HL-60/S4 (cell line): Measurements from ENCODE around the gene PKP4.

Source experiments
- in situ Hi-C: fragments of 300-500 bp; cut with MboI; formaldehyde crosslinking; loops from 2 replicates; pipeline ENCODE4 v1.14.3; 2022; ENCODE audit warnings: low sequenced_read_pairs

Gene PKP4

DNA sequence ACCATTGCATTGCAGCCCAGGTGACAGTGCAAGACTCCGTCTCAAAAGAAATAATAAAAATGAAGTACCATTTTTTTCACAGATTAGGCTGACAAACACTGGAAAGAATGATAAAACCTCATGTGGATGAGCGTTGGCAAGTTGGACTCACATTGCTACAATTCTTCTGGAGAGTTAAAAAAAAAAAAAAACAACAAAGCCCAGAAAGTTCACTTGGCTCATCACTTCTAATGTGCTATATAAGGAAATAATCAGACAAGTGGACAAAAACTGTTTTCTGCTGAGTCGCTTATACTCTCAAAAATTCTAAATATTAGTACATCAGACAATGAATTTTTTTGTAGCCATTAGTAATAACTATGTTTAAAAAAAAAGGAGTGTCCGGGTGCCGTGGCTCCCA lies 38.4 kb downstream of the PKP4 start:
- in situ Hi-C loops = no loop called here

DNA sequence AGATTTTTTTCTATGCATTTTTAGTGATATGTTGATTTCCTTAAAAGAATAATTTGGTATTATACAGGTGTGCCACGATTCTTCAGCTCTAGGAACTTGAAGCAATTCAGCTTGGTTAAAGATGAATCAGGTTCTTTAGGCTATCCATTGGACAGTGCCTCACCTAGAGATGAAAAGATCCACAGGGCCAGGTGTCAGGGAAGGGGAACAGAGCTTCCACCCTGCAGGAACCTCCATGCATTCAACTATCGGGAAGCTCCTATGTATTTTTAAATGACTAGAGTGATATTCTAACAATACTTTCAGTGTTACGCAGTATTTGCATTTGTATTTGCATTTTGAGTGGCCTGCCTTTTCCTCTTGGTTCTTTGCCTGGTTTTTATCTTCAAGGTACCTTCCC lies 40.2 kb downstream of the PKP4 start:
- in situ Hi-C loops = no loop called here

DNA sequence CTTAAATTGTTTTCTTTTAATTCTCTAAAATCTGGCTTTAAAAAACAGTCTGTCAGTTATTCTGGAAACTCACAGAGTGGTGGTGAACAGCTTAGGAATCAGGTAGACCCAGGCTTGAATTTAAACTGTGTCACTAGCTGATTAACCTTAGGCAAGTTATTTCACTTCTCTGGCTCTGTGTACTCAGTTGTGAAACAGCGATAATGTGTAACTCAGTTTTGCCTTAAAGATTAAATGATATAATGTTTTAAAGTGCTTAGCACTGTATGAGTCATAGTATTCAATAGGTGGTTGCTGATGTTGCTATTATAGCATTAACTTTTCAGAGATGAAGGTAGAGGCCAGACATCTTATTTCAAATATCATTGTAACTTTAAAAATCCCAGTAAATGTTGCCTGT lies 40.7 kb downstream of the PKP4 start:
- in situ Hi-C loops = no loop called here

DNA sequence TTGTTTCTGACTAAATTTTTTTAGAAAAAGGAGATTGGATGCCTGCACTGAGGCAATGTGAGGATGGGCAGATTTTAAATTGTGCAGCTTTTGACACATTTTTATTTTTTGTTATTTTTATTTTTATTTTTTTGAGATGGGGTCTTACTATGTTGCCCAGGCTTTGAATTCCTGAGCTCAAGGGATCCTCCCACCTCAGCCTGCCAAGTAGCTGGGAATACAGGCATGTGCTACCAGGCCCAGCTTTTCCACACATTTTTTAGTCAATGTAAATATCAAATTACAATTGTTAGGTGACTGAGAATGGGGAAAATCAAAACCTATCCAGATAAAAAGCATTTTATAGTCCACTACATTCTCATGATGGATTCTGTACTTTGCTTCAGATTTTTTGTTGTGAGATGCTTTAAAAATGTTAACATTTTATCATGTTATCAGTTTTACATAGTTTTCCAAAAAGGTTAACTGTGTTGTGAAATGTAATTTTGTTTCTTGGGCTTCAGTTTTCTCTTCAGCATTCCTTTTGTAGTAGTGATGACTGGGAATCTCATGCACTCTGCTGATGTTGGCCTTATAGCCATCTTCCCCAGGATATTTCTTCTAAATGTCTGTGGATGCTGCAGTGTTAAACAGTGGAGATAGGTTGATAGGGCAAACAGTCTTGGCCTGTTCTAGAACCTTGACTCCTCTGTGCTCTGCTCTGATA lies 41.4 kb downstream of the PKP4 start:
- in situ Hi-C loops = no loop called here

DNA sequence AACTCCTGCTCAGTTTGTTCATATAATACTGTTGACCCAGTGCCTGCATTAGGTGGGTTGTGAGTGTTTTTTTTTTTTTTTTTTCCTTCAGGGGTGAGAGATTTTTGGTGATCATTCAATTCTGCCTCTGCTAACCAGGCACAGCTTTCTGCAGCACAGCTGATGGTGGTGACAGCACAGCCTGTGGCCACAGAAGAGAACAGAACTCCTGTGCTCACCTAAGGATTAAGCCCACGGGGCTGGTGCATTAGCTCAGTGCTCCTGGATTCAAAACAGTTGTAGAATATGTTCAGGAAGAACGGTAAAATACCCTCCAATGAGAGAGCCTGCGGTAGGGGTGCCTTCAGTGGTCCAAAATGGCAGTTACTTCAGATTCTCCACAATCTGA lies 42.0 kb downstream of the PKP4 start:
- in situ Hi-C loops = no loop called here

DNA sequence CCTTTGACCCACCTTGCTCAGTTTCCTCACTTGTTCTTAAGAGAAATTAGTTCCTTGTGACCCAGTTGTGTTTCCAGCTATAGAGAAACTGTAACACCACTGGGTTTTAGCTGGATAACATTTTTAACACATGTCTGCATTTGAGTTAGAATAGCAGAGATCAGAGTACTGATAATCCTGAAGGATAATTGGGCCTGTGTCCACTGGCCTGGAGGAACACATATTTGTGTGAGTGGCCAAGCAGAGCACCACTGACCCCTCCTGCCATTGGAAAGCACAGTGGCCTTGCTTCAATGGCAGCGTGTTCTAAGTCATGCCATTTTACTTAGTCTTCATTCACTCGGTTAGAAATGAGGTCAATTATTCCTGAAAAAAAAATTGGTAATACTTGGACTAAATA lies 42.6 kb downstream of the PKP4 start:
- in situ Hi-C loops = no loop called here

DNA sequence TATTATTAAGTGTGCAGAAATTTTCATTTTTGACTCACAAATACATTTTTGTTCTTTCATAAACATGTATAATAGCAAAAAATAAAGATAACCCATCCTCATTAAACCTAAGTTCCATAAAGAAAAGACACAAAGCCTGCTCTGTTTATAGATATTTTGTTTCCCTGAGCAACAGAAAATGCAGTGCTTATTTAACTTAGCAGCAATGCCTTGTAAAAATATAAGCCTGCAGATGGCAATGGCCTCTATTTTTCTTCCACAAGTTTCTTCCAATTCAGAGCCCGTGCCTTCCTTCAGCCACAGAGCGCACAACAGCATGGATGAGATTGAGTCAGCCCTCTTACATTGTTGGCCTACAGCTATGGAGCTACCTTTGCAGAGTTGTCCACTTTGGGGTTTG lies 43.6 kb downstream of the PKP4 start:
- in situ Hi-C loops = no loop called here

DNA sequence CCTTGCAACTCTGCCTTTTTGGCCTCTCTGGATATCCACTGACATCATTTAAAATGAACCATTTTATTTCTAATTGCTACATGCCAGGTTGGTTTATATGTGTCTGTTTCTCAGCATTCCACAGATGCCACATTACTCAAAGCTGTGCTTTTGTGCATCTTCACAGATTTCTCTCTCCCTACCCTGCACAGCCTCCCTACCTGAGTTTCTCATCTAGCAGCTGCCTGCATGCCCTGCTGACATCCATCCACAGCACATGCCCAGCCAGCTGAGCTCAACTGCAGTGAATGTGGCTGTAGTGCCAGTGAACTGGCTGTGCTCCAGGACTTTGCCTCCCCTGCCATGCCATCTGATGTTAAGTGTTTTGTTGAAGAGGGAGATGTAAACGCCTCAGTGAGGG lies 44.5 kb downstream of the PKP4 start:
- in situ Hi-C loops = no loop called here

DNA sequence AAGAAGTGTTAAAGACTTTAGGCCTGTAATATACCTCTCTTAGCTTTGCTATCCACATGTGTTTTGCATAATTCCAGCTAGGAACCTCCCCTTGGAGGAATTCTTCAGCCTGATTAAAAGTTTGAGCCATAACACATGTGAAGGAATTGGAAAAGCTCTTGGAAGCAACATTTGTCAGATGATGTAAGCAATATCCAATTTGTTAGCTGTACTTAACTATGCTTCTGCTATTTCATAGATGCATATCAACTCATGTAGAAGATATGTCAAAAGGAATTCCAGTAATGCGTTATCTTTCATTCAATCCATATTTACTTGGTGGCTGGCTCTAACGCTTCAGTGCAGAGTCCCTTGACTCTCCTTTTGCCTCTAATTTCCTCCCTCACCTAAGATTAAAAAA lies 46.2 kb downstream of the PKP4 start:
- in situ Hi-C loops = no loop called here

DNA sequence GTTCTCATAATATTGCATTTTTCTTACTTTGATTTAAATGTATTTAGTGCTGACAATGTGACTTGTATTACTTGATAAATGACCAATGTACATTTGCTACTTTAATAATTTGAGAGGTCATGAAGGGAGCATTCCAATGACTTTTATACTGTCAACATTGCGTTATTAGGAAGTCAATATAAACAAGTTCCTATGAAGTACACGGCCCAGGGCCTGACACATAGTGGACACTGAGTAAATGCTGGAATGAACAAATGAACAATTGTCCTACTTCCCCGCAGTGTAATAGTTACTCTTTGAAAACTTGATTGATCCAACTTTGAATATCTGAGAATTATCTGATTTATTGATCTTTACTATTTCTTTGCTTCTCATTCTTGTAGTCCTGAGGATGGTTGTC lies 47.3 kb downstream of the PKP4 start:
- in situ Hi-C loops = no loop called here

DNA sequence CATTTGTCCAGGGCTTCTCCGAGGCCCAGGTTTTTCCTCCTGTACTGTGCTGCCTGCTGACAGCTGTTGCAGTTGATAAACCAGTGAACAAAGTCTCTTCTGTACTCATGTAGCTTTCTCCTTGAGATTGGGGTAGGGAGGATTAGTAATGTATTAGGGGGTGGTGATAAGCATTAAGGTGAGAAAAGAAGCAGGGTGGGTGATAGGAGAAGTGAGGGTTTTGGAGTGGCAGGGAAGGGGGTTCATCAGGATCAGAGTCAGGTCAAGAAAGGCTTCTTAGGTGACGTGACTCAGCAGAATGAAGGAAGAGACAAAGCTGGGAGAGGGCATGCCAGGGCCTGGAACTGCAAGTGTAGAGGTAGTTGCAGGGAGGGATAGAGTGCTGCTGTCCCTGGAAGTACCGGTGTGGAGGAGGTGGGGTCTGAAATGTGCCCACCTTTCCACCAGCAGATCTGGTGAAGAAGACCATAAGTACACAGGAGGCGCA lies 48.7 kb downstream of the PKP4 start:
- in situ Hi-C loops = no loop called here

DNA sequence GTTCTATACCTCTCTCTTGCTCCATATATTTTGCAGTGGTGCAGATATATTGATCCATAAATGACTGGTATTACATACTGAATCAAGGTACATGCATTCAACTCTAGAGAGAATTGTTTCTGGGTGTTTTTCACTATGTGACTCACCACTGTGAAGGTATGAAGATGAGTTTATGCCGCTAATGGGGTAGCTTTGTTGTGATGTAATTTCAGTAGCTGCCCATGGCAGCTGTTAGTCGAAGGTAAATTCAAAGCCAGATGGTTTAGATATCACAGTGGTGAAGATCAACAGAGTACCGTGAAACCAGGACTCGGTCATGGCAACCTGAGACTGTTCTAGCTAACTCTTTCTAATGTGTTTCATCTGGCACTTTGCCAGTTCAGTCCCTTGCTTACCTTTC lies 50.4 kb downstream of the PKP4 start:
- in situ Hi-C loops = no loop called here

DNA sequence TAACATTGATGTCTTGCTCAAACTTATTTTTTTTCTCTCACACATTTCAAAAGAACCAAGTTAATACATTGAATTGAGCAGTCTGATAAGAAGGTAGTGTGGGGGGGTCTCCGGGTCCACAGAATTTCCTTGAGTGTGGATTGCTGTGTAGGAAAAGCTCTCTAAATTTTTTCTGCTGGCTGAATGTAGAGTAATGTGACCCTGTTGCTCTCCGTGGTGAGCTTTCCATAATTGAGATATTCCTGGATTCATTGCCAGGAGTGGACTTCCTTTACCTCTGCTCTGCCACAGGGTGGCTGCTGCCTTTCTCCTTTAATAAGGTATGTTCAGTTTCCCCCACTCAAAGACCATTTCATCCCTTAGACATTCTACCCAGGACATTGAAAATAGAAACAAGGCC lies 50.9 kb downstream of the PKP4 start:
- in situ Hi-C loops = no loop called here

DNA sequence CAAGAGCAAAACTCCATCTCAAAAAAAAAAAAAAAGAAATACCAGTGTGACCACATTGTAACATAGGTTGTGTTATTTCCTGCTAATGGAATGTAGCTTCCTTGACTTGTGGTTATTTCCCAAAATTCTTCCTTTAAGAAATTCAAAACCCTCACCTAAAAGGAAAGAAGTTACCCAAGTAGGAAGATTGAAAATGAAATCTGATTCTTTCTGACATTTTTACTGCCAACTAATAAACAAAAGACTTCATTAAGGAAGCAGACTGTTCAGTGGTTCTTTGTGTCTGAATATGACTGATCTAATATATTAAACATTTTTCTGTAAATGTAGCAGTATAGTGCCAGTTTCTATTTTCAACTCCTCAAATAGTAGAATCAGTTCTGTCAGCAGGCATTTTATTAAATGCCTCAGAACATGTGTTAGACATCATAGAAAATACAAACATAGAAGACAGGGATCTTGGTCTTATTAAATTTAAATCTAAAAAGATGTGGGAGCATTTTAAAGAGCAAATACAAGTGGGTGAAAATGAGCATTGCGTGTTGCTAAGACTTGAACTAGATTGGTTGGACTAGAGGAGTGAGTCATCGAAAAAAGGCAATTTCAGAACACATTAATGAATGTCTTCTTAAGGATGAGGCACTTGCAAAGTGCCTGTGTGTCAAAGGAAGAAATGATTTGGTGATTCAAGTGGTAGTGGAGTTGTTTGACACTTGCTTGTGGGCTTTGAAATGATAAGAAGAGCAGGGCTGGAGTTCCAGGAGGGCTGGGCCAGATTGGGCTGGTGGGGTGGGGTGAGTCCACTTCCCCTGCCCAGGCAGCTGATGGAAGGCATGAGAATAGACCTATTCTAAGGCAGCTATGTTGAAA lies 53.4 kb downstream of the PKP4 start:
- in situ Hi-C loops = no loop called here

DNA sequence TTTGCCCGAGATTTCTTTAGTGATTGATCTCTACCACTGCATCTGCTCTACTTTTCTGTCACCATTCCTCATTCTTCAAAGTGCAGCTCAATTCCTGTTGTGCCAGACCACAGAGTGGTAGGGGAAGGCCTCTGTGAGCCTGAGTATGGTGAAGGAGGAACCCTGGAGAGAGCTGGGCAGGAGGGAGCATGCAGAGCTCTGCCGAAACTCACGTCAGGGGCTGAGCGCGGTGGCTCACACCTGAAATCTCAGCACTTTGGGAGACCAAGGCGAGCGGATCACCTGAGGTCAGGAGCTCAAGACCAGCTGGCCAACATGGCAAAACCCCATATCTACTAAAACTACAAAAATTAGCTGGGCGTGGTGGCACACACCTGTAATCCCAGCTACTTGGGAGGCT lies 54.1 kb downstream of the PKP4 start:
- in situ Hi-C loops = no loop called here

DNA sequence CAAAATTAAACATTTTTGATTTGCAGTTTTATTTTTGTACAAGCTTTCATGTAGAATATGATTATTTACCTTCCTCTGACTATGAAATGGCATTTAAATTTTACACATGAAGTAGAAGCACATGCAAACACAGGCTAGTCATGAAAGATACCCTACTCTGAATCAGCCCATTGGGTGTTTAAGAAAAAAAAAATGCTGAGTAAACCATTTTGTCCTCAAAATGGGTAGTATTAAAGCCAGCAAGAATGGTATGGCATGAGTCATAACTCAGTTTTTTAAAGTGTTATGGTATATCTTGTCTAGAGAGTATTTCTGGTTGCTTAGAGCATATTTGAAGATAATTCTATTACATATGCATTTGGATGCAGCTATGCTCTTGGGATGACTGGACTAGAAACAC lies 55.0 kb downstream of the PKP4 start:
- in situ Hi-C loops = no loop called here

DNA sequence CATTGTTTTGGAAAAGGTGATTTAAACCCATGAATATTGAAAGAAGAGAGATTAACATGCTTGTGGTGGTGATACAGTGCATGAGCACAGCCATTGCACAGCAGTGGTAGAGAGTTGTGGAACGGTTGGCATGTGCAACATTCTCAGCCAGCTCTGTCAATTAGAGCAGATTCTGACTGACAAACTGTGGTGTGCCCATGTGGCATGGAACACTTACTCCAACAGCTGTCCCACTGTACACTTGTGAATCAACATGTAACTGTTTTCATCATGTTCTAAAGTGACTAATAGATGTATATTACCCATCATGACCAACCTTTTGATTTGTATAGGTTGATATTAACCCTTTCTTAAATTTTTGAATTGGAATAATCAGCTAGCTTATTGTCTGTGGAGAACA lies 55.6 kb downstream of the PKP4 start:
- in situ Hi-C loops = no loop called here

DNA sequence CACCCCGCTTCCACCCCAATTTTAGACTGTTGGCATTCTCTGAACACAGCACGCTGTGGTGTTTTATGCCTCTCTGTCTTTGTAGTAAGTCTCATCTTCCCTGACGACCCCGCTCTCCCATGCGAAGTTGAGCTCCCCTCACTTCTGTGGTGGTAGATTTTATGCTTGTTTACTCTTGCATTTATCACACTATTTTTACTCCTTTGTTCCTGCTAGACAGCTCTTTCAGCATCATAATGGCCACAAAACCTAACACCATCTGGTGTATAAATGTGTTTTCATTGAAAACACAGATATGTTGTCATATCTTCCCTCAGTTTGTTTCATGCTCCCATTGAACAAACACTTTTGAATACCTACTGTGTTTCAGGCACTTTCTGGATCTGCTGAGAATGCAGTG lies 57.1 kb downstream of the PKP4 start:
- in situ Hi-C loops = no loop called here

DNA sequence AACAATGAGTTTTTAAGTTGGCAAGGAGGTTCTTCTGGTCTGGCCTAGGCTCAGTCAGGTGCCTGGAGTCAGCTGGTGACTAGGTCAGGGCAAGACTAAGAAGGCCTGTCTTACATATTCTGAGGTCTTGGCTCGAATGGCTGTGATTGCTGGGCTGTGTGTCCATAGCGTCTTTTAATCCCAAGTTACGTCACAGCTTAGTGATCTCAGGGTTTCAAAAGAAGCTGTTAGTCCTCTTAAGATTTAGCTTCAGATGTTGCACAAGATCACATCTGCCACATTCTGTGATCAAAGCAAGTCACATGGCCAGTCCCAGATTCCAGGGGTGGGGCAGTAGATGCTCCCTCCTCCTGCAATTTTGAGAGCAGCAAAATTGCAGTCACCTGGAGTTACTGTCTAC lies 61.3 kb downstream of the PKP4 start:
- in situ Hi-C loops = no loop called here

DNA sequence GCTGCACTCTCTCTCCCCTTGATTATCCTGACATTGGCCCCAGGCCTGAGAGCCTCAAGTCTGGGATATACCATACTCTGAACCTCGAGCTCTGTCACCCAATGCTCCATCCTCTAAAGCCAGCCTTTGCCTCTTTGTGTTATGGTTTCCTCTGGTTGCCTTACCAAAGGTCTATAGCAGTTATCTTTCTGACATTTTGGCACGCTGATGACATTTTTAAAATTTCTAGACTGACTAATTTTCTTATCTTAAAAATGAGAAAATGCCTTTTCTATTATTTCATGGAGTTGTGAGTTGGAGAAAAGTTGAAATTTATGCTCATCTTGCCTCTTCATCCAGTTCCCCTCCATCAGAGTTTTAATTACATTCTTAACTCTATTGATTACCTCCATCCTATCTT lies 62.7 kb downstream of the PKP4 start:
- in situ Hi-C loops = no loop called here

DNA sequence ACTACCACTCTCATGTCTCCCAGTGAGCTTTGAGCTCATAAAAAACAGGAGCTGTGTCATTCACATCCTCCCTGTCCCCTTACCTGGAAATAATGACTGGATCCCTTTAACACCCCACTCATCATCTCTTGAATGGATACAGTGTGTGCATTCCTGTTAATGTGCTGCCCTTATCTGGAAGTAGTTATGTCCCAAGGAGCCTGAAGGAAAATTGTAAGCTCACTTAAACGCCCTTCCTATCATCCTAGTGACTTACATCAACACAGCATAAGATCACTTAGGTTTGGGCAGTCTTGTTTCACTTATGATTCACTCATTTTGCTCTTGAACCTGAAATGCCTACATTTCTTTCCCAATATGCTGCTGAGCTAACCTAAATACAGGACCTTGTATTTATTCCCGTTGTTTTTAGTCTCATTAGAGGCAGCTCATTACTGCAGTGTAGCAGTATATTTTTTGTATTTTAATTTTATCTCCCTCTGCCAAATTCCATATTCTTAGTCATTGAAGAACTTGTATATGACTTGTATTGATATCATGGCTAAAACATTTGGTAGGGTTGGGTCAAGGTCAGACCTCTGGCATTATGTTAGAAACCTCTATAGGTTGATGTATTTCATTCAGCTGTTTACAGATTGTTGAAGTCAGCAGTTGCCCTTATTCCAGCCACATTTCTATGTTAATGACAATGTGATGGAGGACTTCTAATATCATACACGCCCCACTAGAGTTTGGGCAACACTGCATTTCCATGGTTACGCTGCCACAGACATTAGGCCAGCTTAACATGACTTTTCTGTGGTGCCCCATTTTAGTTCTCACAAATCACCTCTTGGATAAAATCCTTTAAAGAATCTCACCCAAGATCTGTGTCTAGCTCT lies 72.9 kb downstream of the PKP4 start:
- in situ Hi-C loops = no loop called here
